Measurements from ENCODE around the gene IRAK2.

DNA sequence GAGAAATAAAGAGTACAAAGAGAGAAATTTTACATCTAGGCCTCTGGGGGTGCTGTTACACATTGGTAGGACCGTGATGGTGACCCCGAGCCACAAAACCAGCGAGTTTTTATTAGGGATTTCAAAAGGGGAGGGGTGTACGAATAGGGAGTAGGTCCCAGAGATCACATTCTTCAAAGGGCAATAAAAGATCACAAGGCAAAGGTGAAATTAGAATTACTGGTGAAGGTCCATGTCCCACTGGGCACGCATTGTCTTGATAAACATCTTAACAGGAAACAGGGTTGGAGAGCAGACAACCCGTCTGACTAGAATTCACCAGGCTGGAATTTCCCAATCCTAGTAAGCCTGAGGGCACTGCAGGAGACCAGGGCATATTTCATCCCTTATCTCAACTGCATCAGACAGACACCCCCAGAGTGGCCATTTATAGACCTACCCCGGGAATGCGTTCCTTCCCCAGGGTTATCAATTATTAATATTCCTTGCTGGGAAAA lies 4.3 kb downstream of the IRAK2 start:
- TF ChIP-seq, protein P1, sequence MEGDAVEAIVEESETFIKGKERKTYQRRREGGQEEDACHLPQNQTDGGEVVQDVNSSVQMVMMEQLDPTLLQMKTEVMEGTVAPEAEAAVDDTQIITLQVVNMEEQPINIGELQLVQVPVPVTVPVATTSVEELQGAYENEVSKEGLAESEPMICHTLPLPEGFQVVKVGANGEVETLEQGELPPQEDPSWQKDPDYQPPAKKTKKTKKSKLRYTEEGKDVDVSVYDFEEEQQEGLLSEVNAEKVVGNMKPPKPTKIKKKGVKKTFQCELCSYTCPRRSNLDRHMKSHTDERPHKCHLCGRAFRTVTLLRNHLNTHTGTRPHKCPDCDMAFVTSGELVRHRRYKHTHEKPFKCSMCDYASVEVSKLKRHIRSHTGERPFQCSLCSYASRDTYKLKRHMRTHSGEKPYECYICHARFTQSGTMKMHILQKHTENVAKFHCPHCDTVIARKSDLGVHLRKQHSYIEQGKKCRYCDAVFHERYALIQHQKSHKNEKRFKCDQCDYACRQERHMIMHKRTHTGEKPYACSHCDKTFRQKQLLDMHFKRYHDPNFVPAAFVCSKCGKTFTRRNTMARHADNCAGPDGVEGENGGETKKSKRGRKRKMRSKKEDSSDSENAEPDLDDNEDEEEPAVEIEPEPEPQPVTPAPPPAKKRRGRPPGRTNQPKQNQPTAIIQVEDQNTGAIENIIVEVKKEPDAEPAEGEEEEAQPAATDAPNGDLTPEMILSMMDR (IDR thresholded peaks at IDR 0.05; ENCODE audit: insufficient read depth, low read depth, low read length): peak; percentile 12
- TF ChIP-seq EZH2 (IDR thresholded peaks at IDR 0.05; ENCODE audit: insufficient read depth, low read length): no peak

Data from astrocyte (in vitro differentiated cells and primary cell).